Glomerular endothelial cell (primary cell): Measurements from ENCODE around the gene VASN. TPM values are rescaled to one million over a fixed set of nuclear protein-coding genes. Genes with fewer than 3 reads are reported as not detected.
"Not testable (repeated sequence)": the region's sequence is repeated elsewhere in the genome, so short reads cannot be mapped to it uniquely, and the experiment has no call there.

Experiments
- DNase-seq: peaks from one replicate; pipeline ENCODE4 v3.0.0-alpha.2; 2011; ENCODE audit warnings: low read depth, low spot score; ENCODE audit errors: extremely low read depth
- total RNA-seq: library from RNA; depleted of rRNA; stranded (reverse); fragments of >200 nt; gene quantifications from 2 replicates; pipeline ENCODE4 v1.2.3, GENCODE V29; 2015

VASN gene
- total RNA-seq, 1 donor from 2014 or later = 6.8 TPM

DNA sequence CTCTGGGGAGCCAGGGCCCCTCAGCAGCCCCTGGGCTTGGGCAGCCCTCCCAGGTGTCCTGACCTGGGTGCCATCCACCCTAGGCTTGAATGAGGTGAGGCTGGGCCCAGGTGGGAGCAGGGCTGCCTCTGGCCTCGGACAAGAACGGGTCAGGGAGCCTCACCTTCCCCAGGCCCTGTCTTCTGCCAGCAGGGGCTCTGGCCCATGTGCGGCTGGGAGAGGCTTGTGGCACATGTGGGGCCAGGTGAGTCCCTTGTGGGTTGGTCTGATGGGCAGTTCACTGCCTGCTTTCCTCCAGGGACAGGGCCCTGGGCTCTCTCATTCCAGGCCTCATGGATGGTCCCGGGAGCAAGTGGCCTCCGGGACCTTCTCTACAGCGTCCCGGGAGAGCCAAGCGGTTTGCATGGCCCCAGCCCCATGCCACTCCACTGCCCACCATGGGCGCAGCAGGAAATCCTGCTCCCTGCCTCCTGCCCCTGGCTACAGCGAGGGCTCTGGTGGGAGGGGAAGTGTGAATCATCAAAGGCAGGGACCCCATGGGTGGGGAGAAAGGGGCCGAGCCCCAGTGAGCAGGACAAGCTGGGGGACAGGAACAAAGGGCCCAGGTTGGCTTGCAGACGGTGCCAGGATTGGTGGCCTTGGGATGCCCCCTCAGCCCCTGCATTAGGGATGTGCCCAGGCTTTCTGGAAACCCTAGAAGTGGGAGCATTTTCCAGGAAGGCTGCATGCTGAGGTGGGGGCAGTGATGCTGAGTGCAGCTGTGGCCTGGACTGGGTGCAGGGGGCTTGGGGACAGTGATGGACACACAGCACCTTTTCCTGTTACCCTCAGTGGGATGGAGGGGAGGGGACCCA lies 12.2 kb downstream of the VASN start:
- no peak for DNase-seq

DNA sequence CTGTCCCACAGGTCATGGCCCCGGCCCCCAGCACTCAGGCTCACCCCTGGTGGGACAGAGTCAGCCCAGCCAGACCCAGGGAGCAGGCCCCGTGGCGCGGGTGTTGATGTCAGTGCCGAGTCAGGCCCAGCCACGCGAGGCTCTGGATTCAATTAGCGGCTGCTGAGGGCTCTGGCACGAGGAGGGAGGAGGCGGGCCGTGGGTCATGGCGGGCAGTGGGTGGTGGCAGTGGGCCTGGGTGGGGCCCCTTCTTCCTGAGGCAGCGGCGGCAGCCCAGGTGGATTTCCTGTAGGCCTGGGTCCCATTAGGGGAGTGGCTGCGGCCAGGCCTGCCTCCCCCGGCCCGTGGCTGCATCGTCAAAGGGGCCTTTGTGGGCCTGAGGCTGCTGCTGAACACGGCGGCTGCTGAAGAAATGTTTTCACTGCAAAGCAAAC lies 12.9 kb downstream of the VASN start:
- no peak for DNase-seq

DNA sequence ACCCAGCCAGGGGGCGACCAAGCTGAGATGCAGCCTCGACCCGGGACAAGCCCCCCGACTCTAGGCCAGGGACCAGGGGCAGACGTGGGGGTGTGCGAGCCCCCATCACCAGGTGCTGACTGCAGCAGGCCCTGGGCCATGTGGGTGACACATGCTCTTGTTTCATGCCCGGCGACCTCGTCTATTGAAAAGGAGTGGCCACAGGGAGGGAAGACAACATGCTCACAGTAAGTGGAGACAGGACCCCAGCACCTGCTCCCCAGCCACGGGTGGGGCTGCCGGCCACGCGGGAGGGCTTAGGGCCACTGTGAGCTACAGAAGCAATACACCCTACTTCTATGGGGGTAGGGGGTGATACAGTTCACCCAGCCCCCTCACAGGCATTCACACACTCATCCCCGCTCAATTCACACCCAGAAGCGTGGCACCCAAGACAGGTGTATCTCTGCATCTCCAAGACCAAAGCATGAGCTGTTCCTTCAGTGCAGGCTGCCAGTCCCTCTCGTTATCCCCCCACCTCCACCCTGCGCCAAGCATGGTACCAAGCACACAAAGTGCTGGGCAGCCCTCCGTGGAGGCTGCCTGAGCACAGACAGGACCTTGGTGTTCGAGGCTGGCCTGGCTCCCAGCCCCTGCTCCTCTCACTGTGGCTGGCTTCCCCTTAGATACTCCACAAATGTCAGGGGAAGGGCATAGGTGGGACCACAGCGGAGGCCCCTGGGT lies 13.6 kb downstream of the VASN start:
- DNase-seq = no peak

DNA sequence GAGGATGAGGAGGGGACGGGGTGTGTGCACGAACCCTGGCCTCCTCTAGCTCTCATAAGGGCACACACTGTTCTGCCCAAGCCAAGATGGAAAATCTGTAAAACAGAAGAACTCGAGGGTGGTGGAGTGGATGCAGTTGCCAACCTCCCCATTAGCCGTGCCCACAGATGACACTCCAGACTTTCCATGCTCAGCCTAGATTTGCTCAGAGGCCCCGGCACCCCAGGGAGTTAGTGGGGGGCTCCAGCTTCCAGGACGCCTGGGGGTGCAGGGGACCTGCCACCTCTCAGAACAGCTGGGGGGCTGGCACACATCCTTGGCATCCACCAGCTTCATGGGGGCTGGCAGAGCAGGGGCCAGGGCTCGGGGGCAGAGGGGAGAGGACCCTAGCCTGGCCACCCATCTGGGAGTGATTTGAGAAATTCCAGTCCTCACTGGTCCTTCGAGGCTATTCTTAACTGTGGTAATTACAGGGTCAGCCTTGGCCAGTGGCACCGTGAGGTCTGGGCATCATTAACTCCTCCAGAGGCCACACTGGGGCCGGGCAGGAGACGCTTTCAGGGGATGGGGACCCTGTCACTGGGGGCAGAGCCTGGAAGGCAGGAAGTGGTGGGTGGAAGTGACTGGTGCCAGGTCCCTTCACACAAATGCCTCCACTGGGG lies 14.3 kb downstream of the VASN start:
- no peak for DNase-seq

DNA sequence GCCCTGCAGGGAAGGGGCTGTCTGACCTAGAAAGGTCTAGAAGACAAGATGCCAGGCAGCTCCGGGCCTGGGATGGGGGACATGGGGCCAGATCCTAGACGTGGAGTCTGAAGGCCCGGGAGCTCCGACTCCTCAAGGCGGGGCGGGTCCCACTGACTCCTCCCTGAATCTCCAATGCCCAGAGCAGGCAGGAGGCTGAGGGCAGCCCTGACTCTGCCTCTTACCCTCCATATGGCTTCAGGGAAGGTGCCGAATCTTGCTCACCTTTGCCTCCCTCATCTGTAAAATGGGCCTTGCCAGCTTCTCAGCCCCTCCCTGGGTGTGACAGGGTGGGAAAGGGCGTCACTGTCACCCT lies 14.8 kb downstream of the VASN start:
- no peak for DNase-seq

DNA sequence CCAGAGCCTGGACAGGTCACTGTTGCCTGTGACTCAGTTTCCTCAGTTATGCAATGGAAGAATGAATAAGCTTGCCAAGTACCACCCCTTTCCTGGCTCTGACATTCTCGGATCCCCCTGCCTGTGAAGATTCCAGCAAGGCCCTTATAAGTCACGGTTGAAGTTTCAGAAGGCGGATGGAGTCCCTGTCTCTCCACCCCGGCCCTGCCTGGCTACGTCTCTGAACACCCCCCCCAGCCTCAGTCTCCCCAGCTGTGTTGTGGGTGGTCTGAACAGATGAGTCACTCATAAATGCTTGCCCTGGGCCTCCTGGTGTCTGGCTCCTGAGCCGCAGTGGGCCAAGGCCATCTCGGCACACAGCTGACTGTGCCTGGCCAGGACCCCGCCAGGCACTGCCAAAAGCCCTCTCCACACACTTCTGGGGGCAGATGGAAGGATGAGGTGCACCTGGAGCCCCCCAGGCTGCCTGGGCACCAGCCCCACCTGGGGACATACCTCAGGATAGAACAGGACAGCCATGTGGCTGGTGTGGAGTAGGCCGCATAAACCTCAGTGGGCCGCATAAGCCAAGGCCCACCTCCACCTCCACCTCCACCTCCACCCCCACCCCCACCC lies 15.4 kb downstream of the VASN start:
- no peak for DNase-seq

DNA sequence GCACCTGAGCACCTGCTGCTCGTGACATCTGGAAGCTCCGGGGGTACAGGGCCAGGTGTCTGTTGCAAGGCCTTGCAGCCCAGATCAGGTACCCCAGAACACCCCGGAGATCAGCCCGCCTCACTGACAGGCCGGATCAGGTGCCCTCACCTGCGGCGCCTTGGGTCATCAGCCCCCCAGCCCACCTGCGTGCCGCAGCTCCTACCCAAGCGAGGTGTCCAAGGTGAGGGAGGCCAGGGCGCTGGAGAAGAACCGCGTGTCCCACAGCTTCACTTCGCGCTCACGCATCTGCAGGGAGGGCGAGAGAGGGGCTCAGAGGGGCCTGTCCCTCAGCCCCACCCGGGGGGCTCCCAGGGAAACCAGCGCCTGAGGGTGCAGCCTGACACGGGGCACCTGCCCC lies 16.1 kb downstream of the VASN start:
- no peak for DNase-seq

DNA sequence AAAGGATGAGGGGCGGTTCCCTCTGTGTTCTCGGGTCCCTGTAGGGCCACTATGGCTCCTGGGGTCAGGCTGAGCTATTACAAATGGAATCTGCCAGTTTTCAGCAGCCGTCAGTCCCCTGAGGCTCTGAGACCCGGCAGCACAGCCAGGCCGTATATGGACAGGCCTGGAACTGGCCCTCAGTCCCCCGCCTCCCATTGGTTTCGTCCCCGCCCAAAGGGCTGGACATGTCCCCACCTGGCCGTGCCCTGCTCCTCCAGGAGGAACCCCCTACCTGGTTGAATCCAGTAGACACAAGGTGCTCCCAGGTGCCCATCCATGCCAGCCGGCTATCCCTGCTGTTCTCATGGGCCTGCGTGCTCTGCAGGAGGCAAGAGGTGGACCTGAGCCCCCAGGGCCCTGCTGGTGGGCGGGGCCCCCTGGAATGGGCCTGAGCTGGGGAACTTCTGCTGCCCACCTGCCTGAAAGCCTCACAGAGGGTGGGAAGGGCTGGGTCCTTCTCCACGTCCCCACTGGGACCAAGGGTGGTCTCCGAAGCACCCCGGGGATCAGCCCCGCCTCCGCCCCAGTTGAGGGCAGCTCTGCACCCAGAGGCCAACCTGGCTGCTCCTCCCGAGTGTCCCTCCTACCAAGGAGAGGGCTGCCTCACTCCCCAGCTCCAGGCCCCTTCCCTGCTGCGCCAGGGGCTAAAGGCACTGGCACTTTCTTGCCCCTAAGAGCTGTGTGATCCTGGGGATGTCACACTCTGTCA lies 16.8 kb downstream of the VASN start:
- DNase-seq = no peak

DNA sequence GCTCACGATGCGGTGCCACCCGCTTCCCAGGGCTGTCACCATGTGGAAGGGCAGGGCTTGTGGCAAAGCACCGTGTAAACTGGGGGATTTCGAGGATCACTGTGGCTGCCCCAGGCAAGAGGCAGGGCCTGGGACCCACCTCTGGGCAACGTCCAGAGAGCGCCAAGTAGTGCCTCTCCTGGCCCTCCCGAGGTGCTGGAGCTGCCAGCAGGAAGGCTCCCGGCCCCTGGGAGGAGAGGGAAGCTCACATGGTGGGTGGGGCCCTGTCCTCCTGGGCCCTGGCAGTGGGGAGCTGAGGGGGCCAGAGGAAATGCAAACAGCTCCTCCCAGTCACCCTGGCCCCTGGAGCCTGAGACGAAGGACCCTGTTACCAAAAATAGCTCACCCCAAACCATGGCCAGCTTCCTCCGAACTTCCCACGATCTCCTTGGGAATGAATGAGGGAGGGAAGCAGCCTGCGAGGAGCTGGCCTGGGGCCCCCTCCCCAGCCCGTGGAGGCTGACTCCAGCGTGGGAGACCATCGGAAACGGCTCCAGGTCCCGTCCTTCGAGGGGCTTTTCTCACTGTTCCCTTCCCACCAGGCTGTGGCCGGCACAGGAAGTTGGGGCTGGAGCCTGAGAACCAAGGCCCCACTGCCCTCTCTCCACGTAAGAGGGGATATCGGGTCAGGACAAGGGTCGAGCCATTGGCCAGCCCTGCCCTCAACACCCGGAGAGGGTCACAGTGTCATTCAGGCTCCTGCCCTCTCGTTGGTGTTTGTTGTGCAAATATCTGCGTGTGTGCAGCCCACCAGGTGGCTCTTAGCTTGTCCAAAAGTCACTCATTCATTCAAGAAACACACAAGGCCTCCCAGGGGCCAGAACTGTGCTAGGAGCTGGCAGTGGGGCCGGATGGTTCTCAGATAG lies 17.7 kb downstream of the VASN start:
- no peak for DNase-seq

DNA sequence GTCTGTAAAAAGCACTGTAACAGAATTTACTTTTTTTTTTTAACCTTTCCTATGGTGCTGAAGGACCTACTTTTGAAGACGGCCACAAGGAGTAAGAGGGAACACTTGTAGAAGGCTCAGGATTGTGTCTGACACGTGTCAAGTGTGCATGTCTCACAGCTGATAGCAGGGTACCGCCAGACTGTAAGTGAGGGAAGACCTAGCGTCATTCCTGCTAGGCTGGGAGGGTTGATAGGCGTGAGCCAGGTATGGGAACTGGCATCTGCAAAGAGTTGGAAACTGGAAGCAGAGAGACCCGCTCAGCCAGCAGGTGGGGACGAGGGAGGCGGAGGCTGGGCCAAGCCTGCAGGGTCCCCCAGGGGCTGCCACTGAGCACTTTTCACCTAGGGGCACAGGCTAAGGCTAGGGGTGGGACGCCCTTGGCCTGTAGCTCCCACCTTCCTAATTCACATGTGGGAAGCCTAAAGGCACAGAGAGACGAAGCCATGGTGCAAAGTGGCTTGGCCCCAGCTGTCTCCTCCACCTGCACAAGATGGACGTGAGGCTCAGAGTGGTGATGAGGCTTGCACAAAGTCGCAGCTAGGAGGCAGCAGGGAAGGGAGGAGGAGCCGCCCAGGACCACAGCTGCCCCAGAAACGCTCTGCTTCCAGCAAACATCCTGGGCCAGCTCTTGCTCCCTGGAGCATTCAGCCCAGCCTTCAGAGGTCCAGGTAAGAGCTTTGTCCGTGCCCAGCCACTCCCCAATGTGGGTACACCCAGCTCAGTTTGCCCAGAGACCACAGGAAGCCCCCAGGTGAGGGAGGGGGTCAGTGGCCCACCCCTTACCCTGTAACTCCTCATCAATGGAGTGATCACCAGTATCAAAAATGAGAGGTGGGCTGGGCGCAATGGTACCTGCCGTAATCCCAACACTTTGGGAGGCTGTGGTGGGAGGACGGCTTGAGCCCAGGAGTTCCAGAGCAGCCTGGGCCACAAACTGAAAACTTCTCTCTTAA lies 18.9 kb downstream of the VASN start:
- no peak for DNase-seq

DNA sequence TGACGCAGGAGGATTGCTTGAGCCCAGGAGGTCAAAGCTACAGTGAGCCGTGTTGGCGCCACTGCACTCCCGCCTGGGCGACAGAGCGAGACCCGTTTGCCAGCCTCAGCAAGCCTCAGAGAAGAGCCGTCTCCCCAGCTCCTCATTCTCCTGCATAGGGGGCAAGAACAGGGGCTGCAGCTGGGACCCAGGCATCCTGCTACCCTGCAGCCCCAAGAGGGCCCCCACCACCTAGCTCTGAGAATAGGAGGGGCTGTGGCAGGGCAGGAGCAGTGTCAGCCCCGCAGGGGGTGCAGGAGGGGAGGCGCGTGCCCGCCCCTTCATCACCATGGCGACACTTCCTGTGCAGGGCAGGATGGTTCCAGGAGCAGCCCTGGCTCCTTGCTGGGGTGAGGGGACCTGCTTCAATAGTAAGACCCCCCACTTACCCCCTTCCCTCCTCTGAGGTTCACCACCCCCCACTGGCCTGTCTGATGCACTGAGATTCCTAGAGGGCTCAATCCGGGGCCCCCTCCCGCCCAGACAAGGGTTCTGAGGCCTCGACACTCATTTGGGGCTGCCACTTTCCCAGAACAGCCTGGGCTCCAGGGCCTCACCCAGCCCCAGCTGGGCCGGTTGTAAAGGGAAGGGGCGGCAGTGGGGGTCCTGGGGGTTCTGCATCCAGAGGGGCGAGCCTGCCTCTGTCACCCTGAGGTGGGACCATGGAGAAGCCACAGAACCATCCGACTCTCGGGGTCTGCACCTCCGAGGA lies 20.2 kb downstream of the VASN start:
- DNase-seq = no peak

DNA sequence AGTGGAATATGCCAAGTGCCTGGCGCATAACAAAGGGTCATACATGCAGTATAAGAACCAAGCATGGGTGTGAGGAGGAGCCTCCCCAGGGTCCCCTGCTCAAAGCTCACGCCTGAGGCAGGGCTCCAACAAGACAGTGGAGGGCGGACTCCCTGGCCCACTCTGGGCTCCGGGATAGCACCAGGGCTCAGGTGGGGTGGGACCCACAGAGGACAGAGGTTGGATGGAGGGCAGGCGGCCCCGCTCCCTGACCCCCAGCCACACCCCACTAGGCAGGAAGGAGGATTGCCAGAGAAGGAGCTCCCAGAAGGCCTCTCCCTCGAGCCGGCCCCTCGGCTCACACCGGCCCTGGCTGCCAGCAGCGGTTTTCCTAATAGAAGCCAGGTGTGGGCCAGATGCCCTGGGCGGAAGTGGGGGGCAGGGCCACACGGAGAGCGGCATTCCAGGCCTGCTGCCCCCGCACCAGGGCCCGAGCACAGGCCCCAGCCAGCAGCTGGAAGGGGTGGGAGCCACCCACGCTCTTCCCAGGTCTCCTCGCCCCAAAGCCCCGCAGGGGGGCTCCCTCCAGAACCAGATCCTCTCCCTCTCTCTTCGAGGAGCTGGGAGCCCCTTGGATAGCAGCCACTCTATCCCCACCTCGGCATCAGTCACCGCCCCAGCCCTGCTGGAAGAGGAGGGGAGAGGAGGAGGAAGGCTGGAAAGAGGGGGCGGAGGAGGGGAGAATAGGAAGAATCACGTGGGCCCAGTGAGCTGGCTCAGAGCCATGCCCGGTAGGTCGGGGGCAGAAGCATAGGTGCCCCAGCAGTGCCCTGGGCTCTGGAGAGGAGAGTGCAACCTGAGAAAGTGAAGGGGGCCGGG lies 21.0 kb downstream of the VASN start:
- no peak for DNase-seq

DNA sequence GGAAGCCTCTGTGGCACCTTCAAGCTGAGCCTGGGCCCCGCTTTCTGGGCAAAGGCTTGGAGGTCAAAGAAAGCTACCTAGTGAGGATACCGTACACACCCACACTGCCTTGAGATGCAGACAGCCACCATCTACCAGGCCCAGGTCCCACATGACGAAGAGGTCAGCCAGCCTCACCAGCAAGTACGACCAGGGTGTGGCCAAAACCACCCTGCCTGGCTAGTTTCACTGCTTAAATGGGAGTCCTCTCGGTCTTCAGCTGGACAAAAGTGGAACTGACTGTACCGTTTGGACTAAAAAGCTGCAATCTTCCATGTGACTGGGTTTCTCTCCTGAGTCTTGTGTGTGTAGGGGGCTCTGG lies 21.6 kb downstream of the VASN start:
- no peak for DNase-seq

DNA sequence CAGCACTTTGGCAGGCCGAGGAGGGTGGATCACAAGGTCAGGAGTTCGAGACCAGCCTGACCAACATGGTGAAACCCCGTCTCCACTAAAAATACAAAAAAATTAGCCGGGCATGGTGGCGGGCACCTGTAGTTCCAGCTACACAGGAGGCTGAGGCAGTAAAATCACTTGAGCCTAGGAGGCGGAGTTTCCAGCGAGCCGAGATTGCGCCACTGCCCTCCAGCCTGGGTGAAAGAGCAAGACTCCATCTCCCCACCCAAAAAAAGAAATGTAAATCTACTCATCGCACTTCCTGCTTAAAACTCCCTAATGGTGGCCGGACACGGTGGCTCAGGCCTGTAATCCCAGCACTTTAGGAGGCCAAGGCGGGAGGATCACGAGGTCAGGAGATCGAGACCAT lies 22.2 kb downstream of the VASN start:
- DNase-seq = not testable (repeated sequence)

DNA sequence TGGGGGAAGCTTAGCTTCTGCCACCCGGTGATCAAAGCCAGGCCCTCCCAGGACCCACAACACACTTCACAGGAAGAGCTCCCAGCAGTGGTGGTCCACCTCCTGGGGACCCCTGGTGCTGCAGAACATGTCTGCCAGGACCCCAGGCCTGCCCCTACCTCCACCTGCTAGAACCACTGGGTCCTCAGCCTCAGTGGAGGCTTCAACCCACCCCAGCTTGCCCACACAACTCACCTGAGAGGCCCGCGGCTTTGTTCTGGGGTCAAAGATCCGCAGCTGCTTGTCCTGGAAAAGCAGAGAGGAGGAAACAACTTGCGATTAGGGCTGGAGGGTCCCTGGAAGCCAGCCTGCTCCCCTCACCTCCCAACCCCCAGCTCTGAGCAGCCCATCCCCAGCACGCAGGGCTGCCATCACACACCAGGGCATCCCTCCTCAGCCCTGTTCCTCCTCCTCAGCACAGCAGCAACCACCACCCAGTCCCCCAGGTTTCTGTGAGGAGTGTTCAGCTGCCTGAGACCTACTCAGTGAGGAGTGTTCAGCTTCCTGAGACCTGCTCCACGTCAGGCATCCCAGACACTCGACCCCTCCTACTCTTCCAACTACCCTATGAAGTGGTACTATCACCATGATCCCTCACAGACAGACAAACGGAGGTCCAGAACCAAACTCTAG lies 23.5 kb downstream of the VASN start:
- DNase-seq = no peak

DNA sequence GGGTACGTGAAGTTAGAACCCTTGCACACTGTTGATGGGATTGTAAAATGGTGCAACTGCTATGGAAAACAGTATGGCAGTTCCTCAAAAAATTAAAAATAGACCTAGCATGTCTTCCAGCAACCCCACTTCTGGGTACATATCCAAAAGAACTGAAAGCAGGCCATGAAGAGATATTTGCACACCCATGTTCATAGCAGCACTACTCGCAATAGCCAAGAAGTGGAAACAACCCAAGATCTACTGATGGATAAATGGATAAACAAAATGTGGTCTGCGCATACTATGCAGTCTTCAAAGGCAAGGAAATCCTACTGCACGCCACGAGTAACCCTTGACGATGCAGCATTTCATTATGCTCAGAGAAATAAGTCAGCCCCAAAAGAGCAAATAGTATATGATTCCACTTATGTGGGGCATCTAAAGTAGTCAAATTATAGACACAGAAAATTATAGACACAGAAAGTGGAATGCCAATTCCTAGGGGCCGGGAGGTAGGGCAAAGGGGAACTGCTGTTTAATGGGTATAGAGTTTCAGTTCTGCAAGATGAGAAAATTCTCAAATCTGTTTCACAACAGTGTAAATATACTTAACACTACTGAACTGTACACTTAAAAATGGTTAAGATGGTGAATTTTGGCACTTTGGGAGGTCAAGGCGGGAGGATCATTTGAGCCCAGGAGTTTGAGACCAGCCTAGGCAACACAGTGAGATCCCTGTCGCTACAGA lies 27.5 kb downstream of the VASN start:
- DNase-seq = no peak
